ENCODE results near the gene DMRT1.

The DMRT1 gene

GRCh38 chr9:1018121-1018520, 176.6 kb downstream of the DMRT1 start:
- Histone ChIP-seq H3K4me1 (ENCODE audit: control insufficient read depth, insufficient read depth, low read length) (no peaks in the 10 kb centered on the region), H3K9me3 (ENCODE audit: control insufficient read depth, insufficient read depth, low read length) (no peaks in the 10 kb centered on the region), H3K4me3 (ENCODE audit: low read depth, low read length) (no peak overlapping the region), H3K9ac (ENCODE audit: low read depth, low read length) (no peak overlapping the region), H3K27me3 (ENCODE audit: control insufficient read depth, insufficient read depth, low read length) (peaks cover 2% of the 10 kb centered on the region), H3K36me3 (ENCODE audit: control insufficient read depth, insufficient read depth, low read length) (no peaks in the 10 kb centered on the region)

Measured in iPS-15b (cell line).